B cell (primary cell): ENCODE data around the gene ARHGEF10L. TPM values are rescaled to one million over a fixed set of nuclear protein-coding genes. Genes with fewer than 3 reads are reported as not detected.

ENCODE experiments used
- ATAC-seq: fragments of 200-7000 bp; cut with Tn5 transposase; one replicate; pipeline ENCODE4 v1.10.0; 2021; ENCODE audit warnings: low read depth, mild to moderate bottlenecking, moderate number of reproducible peaks, moderate library complexity
- CTCF ChIA-PET: fragments of 350-600 bp; sonication (Branson Sonifier 250); formaldehyde crosslinking; loops from one replicate; lab custom pipeline; 2021; ENCODE audit warnings: antibody characterized with exemption, inconsistent platforms; lab: Charles Lee
- POLR2A ChIA-PET: fragments of 350-600 bp; sonication (Branson Sonifier 250); formaldehyde crosslinking; loops from one replicate; lab custom pipeline; 2021; ENCODE audit warnings: antibody characterized with exemption; lab: Charles Lee
- DNase-seq: peaks from one replicate; pipeline ENCODE4 v3.0.0; 2013
- H2AFZ ChIP-seq: 2 replicates; pipeline ENCODE4 v1.6.1; 2012; ENCODE audit warnings: mild to moderate bottlenecking, low read depth, low read length; ENCODE audit not compliant: insufficient read depth, poor library complexity, severe bottlenecking
- H3K27ac ChIP-seq, 2 donors: 1 replicate in 1 of 2; 2 replicates in 1 of 2; pipeline ENCODE4 v1.5.1; 2012 to 2013; ENCODE audit warnings: low read length in 2 of 2, mild to moderate bottlenecking in 2 of 2, moderate library complexity in 1 of 2
- H3K27me3 ChIP-seq, 4 experiments: fragments of 200-600 bp in 1 of 4; sonication (generic) in 1 of 4; replicated peaks in 1 of 4; 1 replicate in 2 of 4; 2 replicates in 2 of 4; pipeline versions ENCODE4 v1.6.1 to v1.7.0; 2013 to 2016; ENCODE audit warnings: low read length in 3 of 4, mild to moderate bottlenecking in 2 of 4, mixed read lengths in 1 of 4, moderate library complexity in 1 of 4; ENCODE audit not compliant: insufficient read depth in 4 of 4, control insufficient read depth in 3 of 4; ENCODE audit errors: control extremely low read depth in 1 of 4
- H3K36me3 ChIP-seq, 2 experiments: replicated peaks in 1 of 2; 1 replicate in 1 of 2; 2 replicates in 1 of 2; pipeline versions ENCODE4 v1.6.1 to v1.7.1; 2013; ENCODE audit warnings: low read length in 1 of 2; ENCODE audit not compliant: insufficient read depth in 2 of 2, control insufficient read depth in 1 of 2; ENCODE audit errors: control extremely low read depth in 1 of 2, extremely low read depth in 1 of 2
- H3K4me1 ChIP-seq, 2 donors: fragments of 200-600 bp in 1 of 2; sonication (generic) in 1 of 2; 1 replicate in 1 of 2; 2 replicates in 1 of 2; pipeline versions ENCODE4 v1.5.1 to v1.6.1; 2013 to 2017; ENCODE audit warnings: low read length in 2 of 2; ENCODE audit not compliant: control insufficient read depth in 2 of 2, insufficient read depth in 2 of 2
- H3K4me2 ChIP-seq: replicated peaks from 2 replicates; pipeline ENCODE3; 2012; ENCODE audit warnings: mild to moderate bottlenecking, low read depth, low read length; ENCODE audit not compliant: poor library complexity, severe bottlenecking
- H3K4me3 ChIP-seq, 5 experiments: fragments of 200-600 bp in 1 of 5; sonication (generic) in 1 of 5; 1 replicate in 3 of 5; 2 replicates in 2 of 5; pipeline versions ENCODE4 v1.5.1 to v1.7.0; 2011 to 2016; ENCODE audit warnings: low read length in 4 of 5, mild to moderate bottlenecking in 4 of 5, low read depth in 2 of 5, control low read depth in 1 of 5, moderate library complexity in 1 of 5; ENCODE audit not compliant: insufficient read depth in 1 of 5; ENCODE audit errors: control extremely low read depth in 1 of 5, extremely low read depth in 1 of 5
- H3K79me2 ChIP-seq: fragments of 200-600 bp; sonication (generic); one replicate; pipeline ENCODE4 v1.6.0; 2016; ENCODE audit warnings: low read length; ENCODE audit not compliant: control insufficient read depth, insufficient read depth
- H3K9ac ChIP-seq: fragments of 200-600 bp; sonication (generic); 2 replicates; pipeline ENCODE4 v1.6.1; 2017; ENCODE audit warnings: mild to moderate bottlenecking, low read length, moderate library complexity
- H3K9me3 ChIP-seq, 3 donors: one replicate each; pipeline versions ENCODE4 v1.6.1 to v1.7.1; 2013; ENCODE audit warnings: low read length in 2 of 3; ENCODE audit not compliant: control insufficient read depth in 2 of 3, insufficient read depth in 1 of 3; ENCODE audit errors: control extremely low read depth in 1 of 3
- H4K20me1 ChIP-seq: 2 replicates; pipeline ENCODE4 v1.6.0; 2012; ENCODE audit warnings: mild to moderate bottlenecking, low read length; ENCODE audit not compliant: insufficient read depth, control insufficient read depth, poor library complexity, severe bottlenecking
- H3K27ac Mint-ChIP-seq: one replicate; pipeline ENCODE4 v1.8.0; 2021; ENCODE audit warnings: mixed read lengths
- H3K27me3 Mint-ChIP-seq: one replicate; pipeline ENCODE4 v1.8.0; 2021; ENCODE audit warnings: mixed read lengths
- H3K4me1 Mint-ChIP-seq: one replicate; pipeline ENCODE4 v1.8.0; 2021; ENCODE audit warnings: mixed read lengths
- H3K4me3 Mint-ChIP-seq: one replicate; pipeline ENCODE4 v1.8.0; 2021; ENCODE audit warnings: mixed read lengths
- H3K9me3 Mint-ChIP-seq: one replicate; pipeline ENCODE4 v1.8.0; 2022; ENCODE audit warnings: mixed read lengths; ENCODE audit not compliant: insufficient read depth
- CTCF ChIP-seq: fragments of 200-600 bp; IDR thresholded peaks from one replicate; pipeline ENCODE4 v1.8.0; 2022; ENCODE audit warnings: antibody characterized with exemption, mild to moderate bottlenecking
- EZH2 ChIP-seq: IDR thresholded peaks from 2 replicates; pipeline ENCODE4 v1.6.1; 2012; ENCODE audit warnings: borderline replicate concordance, low read depth, mild to moderate bottlenecking, moderate library complexity, low read length; ENCODE audit not compliant: insufficient read depth, poor library complexity, severe bottlenecking
- WGBS: methylation state at CpG from one replicate; pipeline ENCODE4 v1.1.5; 2013; ENCODE audit warnings: missing lambda C conversion rate; ENCODE audit not compliant: insufficient coverage; 5-methylcytosine and 5-hydroxymethylcytosine counted together
- intact Hi-C: fragments of 100-400 bp; cut with micrococcal nuclease; formaldehyde crosslinking; loops from one replicate; pipeline ENCODE4 v1.10.0; 2022
- polyA plus RNA-seq: library from polyadenylated mRNA; depleted of rRNA; stranded (reverse); fragments of >200 nt; gene quantifications from 2 replicates; pipeline ENCODE4 v1.2.3, GENCODE V29; 2012
- total RNA-seq, 2 donors: library from RNA; stranded (reverse); fragments of 120-200 nt in 1 of 2; gene quantifications; 1 replicate in 1 of 2; 2 replicates in 1 of 2; pipeline versions ENCODE4 v1.2.3 to v1.2.4, GENCODE V29; 2013 to 2022

Gene ARHGEF10L
- total and polyA plus RNA-seq, 2 donors (not counting 1 experiment from before 2014, with no cell fraction given) = 2.0 to 4.9 TPM

- Histone ChIP-seq H3K36me3 (no peaks in the 10 kb centered on the region), H3K27ac (no peak overlapping the region), H3K4me2 (no peak overlapping the region), H3K27me3 (no peaks in the 10 kb centered on the region), H4K20me1 (no peaks in the 10 kb centered on the region), H3K79me2 (no peaks in the 10 kb centered on the region), H3K9me3 (no peaks in the 10 kb centered on the region), H3K4me1 (no peaks in the 10 kb centered on the region), H3K9ac (no peak overlapping the region), H3K4me3 (no peak overlapping the region), H2AFZ (no peak overlapping the region)
- POLR2A ChIA-PET = no interaction called here
- TF ChIP-seq EZH2 (no peak), CTCF (no peak)
- CTCF ChIA-PET = no interaction called here
- intact Hi-C loops = no loop called here
- no peaks in the 10 kb centered on the region for H3K4me1 Mint-ChIP-seq
- no peaks in the 10 kb centered on the region for H3K9me3 Mint-ChIP-seq
- ATAC-seq = no peak
- no peak for DNase-seq
- H3K27ac Mint-ChIP-seq = no peak overlapping the region
- WGBS = 95% methylated on average over 7 of the region's 9 CpGs
- peaks cover 7% of the 10 kb centered on the region for H3K27me3 Mint-ChIP-seq
- H3K4me3 Mint-ChIP-seq = no peak overlapping the region
Observed at GRCh38 chr1:17597651-17598050, 58.2 kb downstream of the ARHGEF10L start.

- POLR2A ChIA-PET = no interaction called here
- intact Hi-C loops = no loop called here
- Mint-ChIP-seq H3K27ac (no peak overlapping the region), H3K4me3 (no peak overlapping the region), H3K4me1 (no peaks in the 10 kb centered on the region), H3K9me3 (no peaks in the 10 kb centered on the region), H3K27me3 (peaks cover 7% of the 10 kb centered on the region)
- H3K36me3 ChIP-seq = no peaks in the 10 kb centered on the region
- H3K4me2 ChIP-seq = no peak overlapping the region
- CTCF ChIA-PET = no interaction called here
- H3K9me3 ChIP-seq = no peaks in the 10 kb centered on the region
- H3K4me3 ChIP-seq = no peak overlapping the region
- no peak for TF ChIP-seq CTCF
- TF ChIP-seq EZH2 = no peak
- no peaks in the 10 kb centered on the region for H3K27me3 ChIP-seq
- ATAC-seq (no peak), DNase-seq (no peak)
- H3K27ac ChIP-seq = no peak overlapping the region
- WGBS = 100% methylated on average over 2 of the region's 3 CpGs
- H3K9ac ChIP-seq = no peak overlapping the region
- H3K79me2 ChIP-seq = no peaks in the 10 kb centered on the region
- no peak overlapping the region for H2AFZ ChIP-seq
- no peaks in the 10 kb centered on the region for H3K4me1 ChIP-seq
- no peaks in the 10 kb centered on the region for H4K20me1 ChIP-seq
Observed at GRCh38 chr1:17598251-17598650, 58.8 kb downstream of the ARHGEF10L start.
